NCI-H774 (cell line): ENCODE measurements around the gene HOXA11.

Experiments
- DNase-seq: peaks from one replicate; lab custom pipeline; 2025; lab: John Stamatoyannopoulos, UW

HOXA11 gene

GRCh38 chr7:27185013-27185853 lies at the start of gene HOXA11:
Gene HOXA11 (minus strand): TSS chr7:27185232. CDS start chr7:27185144, 88 bp downstream.
- DNase-seq = no peak

- no peak for DNase-seq
Measured at GRCh38 chr7:27229448-27229847, 44.4 kb upstream of the HOXA11 start.

GRCh38 chr7:27224983-27225934 lies 40.2 kb upstream of the HOXA11 start:
- DNase-seq = no peak

- no peak for DNase-seq
Measured at GRCh38 chr7:27223941-27224575, 39.0 kb upstream of the HOXA11 start.

- DNase-seq = no peak
Measured at GRCh38 chr7:27221201-27221797, 36.3 kb upstream of the HOXA11 start.

- DNase-seq = no peak
Measured at GRCh38 chr7:27220440-27220955, 35.5 kb upstream of the HOXA11 start.

- DNase-seq = no peak
Measured at GRCh38 chr7:27219821-27220220, 34.8 kb upstream of the HOXA11 start.

- DNase-seq = no peak
Measured at GRCh38 chr7:27217951-27218350, 32.9 kb upstream of the HOXA11 start.

GRCh38 chr7:27215356-27215755 lies 30.3 kb upstream of the HOXA11 start:
- no peak for DNase-seq

- DNase-seq = no peak
Measured at GRCh38 chr7:27214239-27214950, 29.4 kb upstream of the HOXA11 start.

GRCh38 chr7:27213433-27214238 lies 28.6 kb upstream of the HOXA11 start:
- DNase-seq = no peak

- DNase-seq = no peak
Measured at GRCh38 chr7:27212497-27213432, 27.7 kb upstream of the HOXA11 start.

GRCh38 chr7:27211764-27212204 lies 26.8 kb upstream of the HOXA11 start:
- no peak for DNase-seq

- DNase-seq = no peak
Measured at GRCh38 chr7:27211084-27211446, 26.0 kb upstream of the HOXA11 start.

- DNase-seq = no peak
Measured at GRCh38 chr7:27210441-27211083, 25.5 kb upstream of the HOXA11 start.

GRCh38 chr7:27209933-27210440 lies 25.0 kb upstream of the HOXA11 start:
- no peak for DNase-seq

- no peak for DNase-seq
Measured at GRCh38 chr7:27208998-27209397, 24.0 kb upstream of the HOXA11 start.

- no peak for DNase-seq
Measured at GRCh38 chr7:27207348-27207985, 22.4 kb upstream of the HOXA11 start.
